HG02642 (cell line): ENCODE results near the gene KHDC3L.
A peak's percentile ranks its signal among the peaks of the same experiment; 100 is the strongest.

Experiments
- ATAC-seq: cut with Tn5 transposase; IDR thresholded peaks from one replicate; pipeline ENCODE4 v1.9.1; 2021; ENCODE audit warnings: mild to moderate bottlenecking; ENCODE audit not compliant: unreplicated experiment, poor library complexity

KHDC3L gene, protein sequence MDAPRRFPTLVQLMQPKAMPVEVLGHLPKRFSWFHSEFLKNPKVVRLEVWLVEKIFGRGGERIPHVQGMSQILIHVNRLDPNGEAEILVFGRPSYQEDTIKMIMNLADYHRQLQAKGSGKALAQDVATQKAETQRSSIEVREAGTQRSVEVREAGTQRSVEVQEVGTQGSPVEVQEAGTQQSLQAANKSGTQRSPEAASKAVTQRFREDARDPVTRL

DNA sequence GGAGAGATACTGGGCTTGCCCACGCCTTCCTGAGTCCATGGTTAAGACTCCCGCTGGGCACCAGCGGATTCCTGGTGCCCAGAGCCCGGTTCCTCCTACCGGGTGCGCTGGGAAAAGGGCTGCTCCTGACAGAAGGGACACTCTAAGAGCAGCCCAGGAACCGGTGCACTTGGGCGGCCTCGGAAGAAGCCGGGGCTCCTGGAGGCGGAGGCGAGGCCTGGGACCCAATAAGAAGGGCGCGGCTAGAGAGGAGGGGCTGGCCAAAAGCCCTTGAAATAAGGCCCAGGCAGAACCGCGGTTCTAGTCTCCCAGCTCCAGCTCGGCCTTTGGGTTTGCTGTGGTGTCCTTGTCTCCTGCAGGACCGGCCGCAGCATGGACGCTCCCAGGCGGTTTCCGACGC is at the start of gene KHDC3L:
Gene KHDC3L (plus strand): TSS at position 301 of the 400 bp plus-strand sequence. CDS start 72 bp downstream, at position 373.
- no peak for ATAC-seq

DNA sequence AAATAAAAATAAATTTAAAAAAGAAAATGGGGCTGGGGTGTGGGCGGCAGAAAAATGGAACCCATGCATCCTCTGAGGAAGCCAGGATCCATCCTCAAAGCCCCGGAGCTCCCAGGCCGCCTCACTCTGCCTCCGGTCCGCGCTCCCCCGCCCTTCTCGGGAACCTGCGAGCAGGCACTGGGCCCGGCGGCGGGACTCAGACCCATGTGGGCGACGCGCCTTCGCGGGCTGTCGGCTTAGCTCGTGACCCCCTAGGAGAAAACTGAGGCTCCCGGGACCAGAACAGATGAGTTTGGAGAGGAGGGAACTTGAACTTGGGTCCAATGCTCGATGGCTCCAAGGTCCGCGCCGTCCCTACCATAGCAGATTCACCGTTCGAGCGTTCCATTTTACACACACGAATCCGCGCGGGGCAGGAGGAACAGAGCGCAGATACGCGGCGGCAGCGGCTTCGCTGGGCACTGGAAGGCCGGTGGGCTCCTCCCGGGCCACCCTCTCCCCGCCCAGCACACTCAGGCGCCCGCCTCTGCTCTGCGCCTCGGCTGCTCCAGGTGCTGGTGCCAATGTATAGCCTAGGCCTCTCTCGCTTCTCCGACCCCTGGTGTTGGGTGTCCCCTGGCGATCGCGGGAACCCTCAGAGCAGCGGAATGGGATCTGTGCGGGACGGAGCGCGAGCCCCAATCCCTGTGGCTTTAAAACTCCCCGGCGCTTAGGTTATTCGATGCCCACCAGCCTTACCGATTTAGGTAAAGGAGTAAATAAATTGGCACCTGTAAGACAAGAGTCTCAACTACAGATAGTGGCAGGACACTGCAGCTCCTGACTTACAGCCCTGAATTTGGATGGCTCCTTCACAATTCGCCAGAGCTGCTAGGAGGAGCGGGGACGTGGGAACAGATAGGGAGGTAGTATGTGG is 47.6 kb upstream of the KHDC3L start:
- ATAC-seq: no peak

DNA sequence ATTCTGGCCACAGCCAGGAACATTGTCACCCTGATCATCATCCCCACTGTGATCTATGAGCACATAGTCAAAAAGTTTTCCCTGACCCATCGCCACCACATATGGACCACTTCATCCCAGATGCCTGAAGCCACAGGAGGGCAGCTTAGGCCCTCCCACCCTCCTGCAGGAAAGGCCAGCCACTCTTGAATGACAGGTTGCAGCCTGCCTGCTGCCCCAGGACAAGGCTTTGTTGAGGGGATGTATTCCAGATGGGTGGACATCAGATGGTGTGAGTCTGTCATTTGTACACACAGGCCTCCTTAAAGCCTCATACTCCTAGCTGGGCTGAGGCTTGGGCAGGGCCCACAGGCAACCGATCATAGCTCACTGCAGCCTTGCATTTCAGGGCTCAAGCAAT is 39.1 kb upstream of the KHDC3L start:
- no peak for ATAC-seq

DNA sequence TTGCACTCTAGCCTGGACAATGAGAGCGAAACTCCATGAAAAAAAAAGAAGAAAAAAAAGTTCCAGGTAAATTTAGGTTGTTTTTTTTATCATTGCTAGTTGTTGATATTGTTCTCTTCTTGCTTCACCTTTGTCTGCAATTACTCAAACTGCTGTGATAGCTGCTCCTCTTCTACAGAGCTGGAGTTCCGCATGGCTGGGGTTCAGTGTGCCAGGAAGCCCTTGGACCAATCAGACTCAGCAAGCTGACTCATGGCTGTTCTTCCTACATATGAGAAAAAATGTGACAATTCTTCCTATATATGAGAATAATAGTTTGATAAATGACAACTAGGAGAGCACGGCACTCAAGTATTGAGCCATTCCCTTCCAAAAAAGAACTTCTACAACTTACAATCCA is 36.8 kb upstream of the KHDC3L start:
- no peak for ATAC-seq

DNA sequence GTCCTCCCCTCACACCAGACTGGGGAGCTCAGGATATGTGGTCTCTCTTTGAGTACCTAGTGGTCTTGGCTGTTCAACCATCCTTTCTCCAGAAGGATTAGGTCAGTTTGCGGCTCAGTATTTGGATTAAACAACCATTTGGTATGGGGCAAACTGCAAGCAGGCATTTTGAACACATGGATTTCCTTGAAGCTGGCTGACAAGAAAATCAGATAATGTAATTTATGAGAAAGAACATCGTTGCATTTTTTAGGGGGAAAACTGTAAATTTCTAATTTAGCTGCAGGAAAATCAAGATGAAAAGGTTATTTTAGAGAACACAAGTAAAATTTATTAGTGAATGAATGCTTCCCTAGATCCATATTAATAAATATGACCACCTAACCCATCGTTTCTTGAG is 33.7 kb upstream of the KHDC3L start:
- no peak for ATAC-seq

DNA sequence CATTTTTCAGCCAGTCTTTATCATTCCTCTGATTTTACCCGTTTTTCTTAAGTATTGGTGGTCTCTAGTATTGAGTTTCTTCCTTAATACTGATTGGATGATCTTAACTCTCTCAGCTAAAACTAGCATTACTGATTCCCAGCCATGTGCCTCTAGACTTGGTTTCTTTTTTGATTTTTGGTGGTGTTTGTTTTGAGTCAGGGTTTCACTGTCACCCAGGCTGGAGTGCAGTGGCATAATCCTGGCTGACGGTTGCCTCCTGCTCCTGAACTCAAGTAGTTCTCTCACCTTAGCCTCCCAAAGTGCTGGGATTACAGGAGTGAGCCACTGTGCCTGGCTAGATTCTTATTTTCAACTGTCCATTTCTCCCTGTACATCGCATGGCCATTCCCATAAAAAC is 33.3 kb upstream of the KHDC3L start:
- ATAC-seq: peak; percentile 49

DNA sequence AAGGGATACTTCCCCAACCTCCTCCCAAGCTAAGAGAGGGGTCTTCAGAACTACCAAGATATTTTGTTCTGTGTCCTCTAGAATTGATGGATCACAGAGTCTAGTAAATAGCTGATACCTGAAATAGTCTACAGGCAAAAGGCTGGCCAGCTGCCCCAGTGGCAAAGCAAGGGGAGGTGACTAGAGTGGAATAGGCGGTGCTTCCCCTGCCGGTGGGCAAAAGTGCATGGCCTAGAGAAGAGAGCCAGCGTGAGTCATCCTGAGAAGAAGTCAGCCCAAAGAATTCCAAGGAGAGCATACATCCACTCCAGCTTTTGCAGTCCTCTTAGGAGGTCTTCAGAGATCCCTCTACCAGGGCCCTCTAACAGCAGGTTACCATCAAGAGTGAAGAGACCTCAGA is 23.1 kb upstream of the KHDC3L start:
- ATAC-seq: no peak

DNA sequence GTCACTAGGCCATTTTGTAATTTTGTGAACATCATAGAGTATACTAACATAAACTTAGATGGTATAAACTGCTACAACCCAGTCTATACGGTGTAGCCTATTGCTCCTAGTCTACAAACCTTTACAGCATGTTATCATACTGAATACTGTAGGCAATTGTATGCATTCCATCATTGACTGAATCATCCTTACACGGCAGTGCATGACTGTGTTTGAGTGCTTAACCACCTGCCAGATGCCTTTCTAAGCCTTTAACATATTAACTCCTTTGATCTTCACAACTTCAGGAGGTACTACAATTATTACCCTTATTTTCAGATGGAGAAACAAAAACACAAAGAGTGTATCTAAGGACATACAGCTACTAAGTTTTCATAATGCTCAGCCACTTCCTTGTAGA is 22.4 kb upstream of the KHDC3L start:
- ATAC-seq: no peak

DNA sequence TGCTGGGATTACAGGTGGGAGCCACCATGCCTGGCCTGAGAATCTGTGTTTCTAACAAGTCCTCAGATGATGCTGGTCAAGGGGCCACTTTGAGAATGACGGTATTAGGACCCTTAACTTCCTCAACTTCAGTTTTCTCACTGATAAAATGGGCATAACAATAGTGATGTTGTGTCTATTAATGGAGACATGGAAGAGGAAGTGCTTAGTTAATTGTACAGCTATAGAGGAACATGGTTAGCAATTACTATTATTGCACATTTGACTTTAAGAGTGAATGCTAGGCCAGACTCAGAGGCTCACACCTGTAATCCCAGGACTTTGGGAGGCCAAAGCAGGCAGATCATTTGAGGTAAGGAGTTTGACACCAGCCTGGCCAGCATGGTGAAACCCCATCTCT is 21.1 kb upstream of the KHDC3L start:
- ATAC-seq: no peak

DNA sequence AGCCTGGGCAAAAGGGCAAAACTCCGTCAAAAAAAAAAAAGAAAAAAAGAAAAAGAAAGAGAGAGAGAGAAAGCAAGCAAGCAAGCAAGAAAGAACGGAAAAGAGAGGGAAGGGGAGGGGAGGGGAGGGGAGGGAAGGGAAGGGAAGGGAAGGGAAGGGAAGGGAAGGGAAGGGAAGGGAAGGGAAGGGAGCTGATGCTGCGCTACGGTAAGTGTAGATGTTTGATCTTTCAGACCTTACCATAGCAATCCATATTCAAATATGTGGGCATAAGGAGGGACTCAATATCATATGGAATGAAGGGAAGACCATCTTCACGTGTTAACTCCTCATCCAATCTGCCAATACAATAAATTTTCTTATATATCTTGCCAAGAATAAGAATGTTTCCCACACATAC is 20.3 kb upstream of the KHDC3L start:
- no peak for ATAC-seq

DNA sequence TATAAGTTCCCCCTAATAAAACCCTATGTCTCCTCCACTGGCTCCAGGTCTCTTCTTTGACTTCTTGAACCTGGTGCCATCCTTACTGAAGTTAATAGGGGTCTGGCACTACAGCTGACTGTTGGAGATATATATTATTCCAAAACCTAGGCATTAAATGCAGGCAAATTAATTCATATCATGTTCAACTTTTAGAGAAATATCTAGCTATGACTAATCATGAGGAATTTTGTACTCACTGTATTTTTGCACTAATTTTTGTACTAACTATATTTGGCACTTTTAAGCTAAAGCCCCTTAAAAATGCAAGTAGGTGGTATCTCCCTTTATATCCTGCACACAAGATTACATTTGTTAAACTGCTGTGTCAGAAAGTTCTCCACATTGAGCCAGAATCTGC is 19.3 kb upstream of the KHDC3L start:
- ATAC-seq: no peak

DNA sequence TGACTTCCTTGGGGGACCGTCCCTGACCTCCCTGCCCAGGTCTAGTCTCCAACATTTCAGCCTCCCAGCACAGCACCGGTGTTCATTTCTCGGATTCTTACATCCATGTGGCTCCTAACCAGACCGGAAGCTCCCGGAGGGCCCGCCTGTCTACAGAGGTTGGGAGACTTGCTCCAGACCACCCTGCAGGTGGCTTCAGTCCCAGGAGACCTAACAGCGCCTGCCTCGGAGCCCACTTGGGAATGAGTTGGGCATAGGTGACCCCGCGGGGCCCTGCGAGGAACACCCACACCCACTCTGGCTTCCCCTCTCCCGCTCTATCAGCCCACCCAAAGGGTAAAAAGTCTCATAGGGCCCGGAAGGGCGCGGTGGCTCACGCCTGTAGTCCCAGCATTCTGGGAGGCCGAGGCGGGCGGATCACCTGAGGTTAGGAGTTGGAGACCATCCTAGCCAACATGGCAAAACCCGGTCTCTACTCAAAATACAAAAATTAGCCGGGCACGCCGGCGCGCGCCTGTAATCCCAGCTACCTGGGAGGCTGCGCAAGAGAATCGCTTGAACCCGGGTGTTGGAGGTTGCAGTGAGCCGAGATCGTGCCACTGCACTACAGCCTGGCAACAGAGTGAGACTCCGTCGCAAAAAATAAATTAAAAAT is 13.8 kb upstream of the KHDC3L start:
- ATAC-seq: no peak

DNA sequence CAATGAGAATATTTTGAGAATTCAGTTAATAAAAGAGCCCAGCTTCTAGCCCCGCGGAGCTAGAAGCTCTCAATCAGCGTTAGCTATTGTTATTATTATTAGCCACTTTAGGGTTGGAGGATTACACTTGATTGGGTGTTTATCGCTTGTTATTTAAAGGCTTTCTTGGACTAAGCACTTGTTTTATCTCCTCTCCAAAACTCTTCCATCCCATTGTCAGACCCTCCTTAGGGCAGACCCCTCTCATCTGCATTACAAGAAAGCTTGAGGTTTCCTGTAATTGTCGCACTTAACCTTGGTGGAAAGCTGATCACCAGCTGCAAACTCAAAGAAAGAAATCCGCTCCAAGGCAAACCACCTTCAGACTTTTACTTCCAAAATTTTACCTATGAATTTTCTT is 13.1 kb upstream of the KHDC3L start:
- ATAC-seq: no peak

DNA sequence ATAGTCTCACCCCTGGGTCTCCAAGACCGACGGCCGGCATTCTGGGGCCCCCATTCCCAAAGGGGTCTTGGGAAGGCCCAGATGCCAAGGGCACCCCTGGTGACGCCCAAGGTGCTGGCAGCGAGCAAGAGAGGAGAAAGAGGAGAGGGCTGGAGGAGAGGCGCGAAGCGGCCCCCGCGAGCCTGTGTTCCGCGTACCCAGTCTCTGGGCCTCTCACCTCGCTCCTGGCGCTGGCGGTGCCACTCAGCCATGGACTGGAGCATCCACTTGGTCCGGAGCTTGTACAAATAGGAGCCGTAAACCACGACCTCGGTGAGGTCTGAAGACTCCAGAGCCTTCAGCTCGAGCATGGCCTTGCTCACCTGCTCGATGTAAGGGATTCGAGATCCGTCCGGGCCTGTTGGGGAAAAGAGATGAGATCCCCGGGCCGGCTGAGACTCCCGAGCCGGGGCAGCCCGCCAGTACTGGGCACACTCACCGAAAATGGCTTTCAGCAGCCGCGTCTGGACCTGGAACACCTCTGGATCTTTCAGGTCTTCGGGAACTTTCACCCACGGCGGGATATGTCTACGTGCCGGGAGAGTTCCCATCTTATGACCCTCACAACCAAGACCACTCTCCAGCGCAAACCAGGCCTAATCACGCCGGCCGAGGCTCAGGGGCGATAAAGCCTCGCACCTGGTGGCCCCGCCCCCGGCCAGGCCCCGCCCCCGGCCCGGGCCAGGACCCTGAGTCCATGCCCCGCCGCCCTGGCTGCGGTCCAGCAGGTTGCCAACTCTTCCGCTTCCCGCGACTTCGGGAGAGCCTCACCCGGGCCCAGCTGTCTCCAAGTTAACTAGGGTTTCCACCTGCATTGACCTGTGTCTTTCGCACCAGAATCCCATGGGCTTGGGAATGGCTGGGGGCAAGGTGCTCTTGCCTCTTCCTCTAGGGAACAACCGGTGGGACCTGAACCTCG is 8.5 kb upstream of the KHDC3L start, which contains the start of gene DPPA5:
Gene DPPA5 (minus strand): TSS at position 641 of the 958 bp plus-strand sequence. CDS start 51 bp downstream, at position 590.
- no peak for ATAC-seq

DNA sequence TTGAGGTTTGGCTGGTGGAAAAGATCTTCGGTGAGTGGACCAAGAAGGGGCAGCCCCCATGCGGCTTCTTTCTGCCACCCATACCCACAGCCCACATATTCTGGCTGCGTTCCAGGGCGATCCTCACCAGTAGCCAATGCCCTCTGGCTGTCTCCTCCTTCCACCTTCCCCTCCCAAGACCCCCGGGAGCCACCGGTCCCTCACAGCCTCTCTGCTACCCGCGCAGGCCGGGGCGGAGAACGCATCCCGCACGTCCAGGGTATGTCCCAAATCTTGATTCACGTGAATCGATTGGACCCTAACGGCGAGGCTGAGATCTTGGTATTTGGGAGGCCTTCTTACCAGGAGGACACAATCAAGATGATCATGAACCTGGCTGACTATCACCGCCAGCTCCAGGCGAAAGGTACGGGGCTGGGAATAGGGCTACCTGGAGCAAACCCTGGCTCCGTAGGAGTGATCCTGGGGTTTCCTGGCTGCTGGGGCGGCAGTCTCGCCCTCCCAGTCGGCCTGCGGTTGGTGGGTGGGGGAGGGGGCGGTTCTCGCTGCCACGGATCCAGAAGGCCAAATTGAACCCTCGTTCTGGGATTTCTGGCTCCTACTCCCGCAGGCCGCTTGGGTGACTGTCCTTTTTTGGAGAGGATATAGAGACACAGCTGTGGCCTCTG is 545 bp downstream of the KHDC3L start:
- no peak for ATAC-seq

DNA sequence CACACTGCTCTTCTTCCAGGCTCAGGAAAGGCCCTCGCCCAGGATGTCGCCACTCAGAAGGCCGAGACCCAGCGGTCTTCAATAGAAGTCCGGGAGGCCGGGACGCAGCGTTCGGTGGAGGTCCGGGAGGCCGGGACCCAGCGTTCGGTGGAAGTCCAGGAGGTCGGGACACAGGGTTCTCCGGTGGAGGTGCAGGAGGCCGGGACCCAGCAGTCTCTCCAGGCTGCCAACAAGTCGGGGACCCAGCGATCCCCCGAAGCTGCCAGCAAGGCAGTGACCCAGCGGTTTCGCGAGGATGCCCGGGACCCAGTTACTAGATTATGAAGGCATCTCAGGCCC is 1.0 kb downstream of the KHDC3L start:
- no peak for ATAC-seq

DNA sequence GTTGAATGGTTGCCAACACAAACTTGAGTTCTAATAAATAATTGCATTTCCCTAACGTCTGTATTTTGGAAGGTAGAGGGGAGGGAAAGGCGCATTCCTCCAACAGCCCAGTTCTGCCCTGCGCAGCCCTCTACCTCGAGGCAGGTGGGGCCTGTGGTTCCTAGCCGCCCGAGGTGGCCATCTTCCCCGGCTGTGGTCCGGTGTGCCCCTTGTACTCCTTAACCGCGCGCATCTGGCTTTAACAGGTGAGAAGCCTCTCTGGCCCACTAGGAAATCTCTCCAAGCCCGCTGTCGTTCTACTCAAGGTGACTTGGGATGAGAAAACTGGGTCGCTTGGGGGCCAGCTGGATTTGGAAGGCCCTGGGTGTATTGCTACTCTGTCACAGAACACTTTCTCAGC is 1.7 kb downstream of the KHDC3L start:
- ATAC-seq: no peak

DNA sequence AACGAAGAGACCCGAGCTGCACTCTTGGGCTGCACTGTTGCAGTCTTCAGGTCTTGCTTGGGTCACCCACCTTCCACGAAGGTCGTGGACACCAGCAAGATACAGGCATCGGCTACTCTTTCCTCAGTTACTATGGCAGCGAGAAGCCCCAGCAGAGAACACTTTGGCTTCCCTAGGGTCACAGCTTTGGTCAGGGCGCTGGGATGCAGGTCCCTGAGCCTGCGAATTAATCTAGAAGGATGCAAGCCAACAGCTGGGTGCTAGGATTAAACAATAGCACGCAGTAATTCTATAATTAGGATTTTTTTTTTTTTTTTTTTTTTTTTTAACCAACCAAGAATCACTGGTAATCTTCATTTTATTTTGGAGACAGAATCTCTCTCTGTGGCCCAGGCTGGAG is 2.1 kb downstream of the KHDC3L start:
- no peak for ATAC-seq

DNA sequence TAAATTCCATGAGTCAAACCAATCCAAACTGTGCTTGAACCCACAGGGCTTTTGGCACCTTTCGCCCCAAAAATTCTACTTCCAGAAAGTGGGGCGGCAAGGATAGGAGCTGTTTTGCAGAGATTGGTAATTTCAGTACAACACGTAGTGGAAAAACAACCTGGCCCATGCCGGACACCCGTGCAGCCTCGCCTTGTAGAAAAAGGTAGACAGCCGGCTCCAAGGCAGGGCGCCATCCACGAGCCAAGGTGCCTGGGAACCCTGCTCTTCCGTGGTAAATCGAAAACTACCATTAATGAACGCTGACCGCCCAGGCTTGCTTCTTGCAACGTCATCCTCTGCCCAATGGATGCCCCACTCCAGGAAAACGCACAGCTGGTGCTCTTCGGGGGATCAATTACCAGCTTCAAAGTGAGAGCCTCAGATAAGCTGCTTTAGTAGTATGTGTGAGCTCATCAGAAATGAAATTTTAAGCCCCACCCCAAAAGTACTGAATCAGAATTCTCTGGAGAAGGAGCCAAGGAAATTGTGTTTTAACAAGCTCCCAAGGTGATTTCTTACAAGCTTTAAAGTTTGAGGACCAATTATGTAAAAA is 5.4 kb downstream of the KHDC3L start:
- no peak for ATAC-seq
